ENCODE measurements around the gene NAXD. TPM values are rescaled to one million over a fixed set of nuclear protein-coding genes. Genes with fewer than 3 reads are reported as not detected.

The NAXD gene
- total and polyA plus RNA-seq, 2 of the 4 experiments (the other 2 are of a cell fraction), result 10.2 to 27.2 TPM

DNA sequence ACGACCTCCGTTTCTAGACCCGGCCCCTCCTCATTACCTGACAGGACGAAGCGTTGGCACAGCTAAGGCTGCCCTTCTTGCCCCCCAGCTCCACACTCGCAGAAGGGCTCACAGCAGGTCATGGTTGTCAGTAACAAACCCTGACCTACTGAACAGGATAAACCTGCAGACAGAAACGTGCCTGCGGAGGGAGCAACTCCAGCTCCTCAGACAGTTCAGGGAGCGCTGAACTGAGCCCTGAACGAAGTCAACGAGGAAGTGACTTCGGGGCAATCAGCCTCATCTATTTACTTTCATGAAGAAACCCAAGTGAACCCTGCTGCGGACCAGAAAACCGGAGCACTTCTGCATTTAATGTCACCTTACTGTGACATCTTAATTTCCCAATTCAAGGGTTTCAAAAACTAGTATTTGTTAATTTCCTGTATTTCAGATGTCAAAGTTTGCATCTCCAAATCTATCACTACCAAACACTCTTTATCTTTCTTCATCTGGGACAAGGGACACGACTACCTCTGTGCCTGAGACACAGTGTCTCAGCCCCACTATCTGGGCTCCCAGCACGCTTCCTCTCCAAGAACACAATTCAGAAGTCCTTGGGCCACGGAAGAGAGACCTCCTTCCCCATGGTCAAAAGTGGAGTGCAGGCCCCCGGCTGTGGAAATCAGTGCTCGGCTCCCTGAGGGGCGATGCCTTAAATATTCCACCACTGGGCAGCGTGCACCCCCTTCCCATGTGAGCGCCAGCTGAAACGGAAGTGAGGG is 50.3 kb downstream of the NAXD start:
- no peak overlapping the region for H2AK9ac ChIP-seq (replicated peaks; ENCODE audit: low read depth, low read length, poor library complexity)
- H4K20me1 ChIP-seq (ENCODE audit: insufficient read depth, low read length), result no peaks in the 10 kb centered on the region
- dilution Hi-C loops (cut with HindIII; ENCODE audit: low sequenced_read_pairs, unreplicated experiment), result no loop called here
- CTCF ChIA-PET, result no interaction called here
- WGBS, 2 experiments (ENCODE audit: extremely low coverage in 2 of 2, insufficient read length in 1 of 2), result 93% methylated on average over 12 of the region's 23 CpGs; no CpG with 5 or more reads in 1 of the 2 experiments
- H3K79me1 ChIP-seq (ENCODE audit: low read depth in 1 of 2, low read length in 2 of 2), result peaks cover 0 to 3% of the 10 kb centered on the region in 2 experiments; a peak in 2 of 4 replicates
- intact Hi-C loops (cut with micrococcal nuclease), result no loop called here
- H2BK15ac ChIP-seq (ENCODE audit: low read depth, low read length), result no peak overlapping the region
- H2BK20ac ChIP-seq (ENCODE audit: low read depth, low read length), result no peak overlapping the region
- no peak overlapping the region for H4K5ac ChIP-seq (ENCODE audit: low read depth, low read length)
- H3K4ac ChIP-seq (ENCODE audit: low read depth, low read length), result no peak overlapping the region
- H3K9me3 ChIP-seq (ENCODE audit: control insufficient read depth, insufficient read depth, low read length), result peaks cover 3% of the 10 kb centered on the region
- H3K9me1 ChIP-seq (ENCODE audit: insufficient read depth, low read length), result no peaks in the 10 kb centered on the region
- H3K56ac ChIP-seq (ENCODE audit: extremely low read depth, insufficient read depth, low read length), result no peak overlapping the region
- no peak overlapping the region for H2BK120ac ChIP-seq (ENCODE audit: low read depth, low read length)
- no peak overlapping the region for H3K23ac ChIP-seq (ENCODE audit: low read depth, low read length)
- H3K36me3 ChIP-seq (ENCODE audit: control insufficient read depth, insufficient read depth, low read length), result peaks cover 58% of the 10 kb centered on the region
- no peak overlapping the region for H2BK5ac ChIP-seq (ENCODE audit: low read depth, low read length, poor library complexity, severe bottlenecking)
- no peak overlapping the region for H2AFZ ChIP-seq (replicated peaks; ENCODE audit: low read length, poor library complexity)
- H3K27ac ChIP-seq (ENCODE audit: insufficient read depth, low read length), result no peak overlapping the region
- TF ChIP-seq FOS (IDR thresholded peaks at IDR 0.05; ENCODE audit: low read depth, low read length) (no peak), SMC3 (IDR thresholded peaks at IDR 0.05; ENCODE audit: low read depth, low read length) (no peak), MAZ (IDR thresholded peaks at IDR 0.05; ENCODE audit: borderline replicate concordance, low read depth, low read length) (no peak)
- no peak overlapping the region for H4K8ac ChIP-seq (ENCODE audit: low read depth in 2 of 2, low read length in 2 of 2)
- no peak overlapping the region for H3K18ac ChIP-seq (ENCODE audit: low read depth, low read length)
- POLR2A ChIA-PET (ENCODE audit: unreplicated experiment), result no interaction called here
- no peak overlapping the region for H3K4me3 ChIP-seq (ENCODE audit: insufficient read depth, low read depth, low read length)
- ATAC-seq (ENCODE audit: low read depth), result no peak
- no peak for DNase-seq
- H3K4me2 ChIP-seq (ENCODE audit: low read depth, low read length), result no peak overlapping the region
- H4K91ac ChIP-seq (ENCODE audit: insufficient read depth, low read depth, low read length), result no peak overlapping the region
- no peak overlapping the region for H2AK5ac ChIP-seq (ENCODE audit: low read depth, low read length)
- H3K14ac ChIP-seq (replicated peaks; ENCODE audit: low read depth, low read length), result no peak overlapping the region
- H3K9ac ChIP-seq (ENCODE audit: low read depth, low read length), result no peak overlapping the region
- H3K27me3 ChIP-seq (ENCODE audit: control insufficient read depth, insufficient read depth, low read length), result no peaks in the 10 kb centered on the region
- in situ Hi-C loops (cut with MboI; ENCODE audit: low sequenced_read_pairs), result no loop called here
- H3K4me1 ChIP-seq (ENCODE audit: control insufficient read depth, insufficient read depth, low read length), result no peaks in the 10 kb centered on the region
- BruUV-seq (replicated peaks), result no TSS peak
